GM10266 (cell line): ENCODE results near the gene ADCY4.

ENCODE experiments used
- DNase-seq: peaks from one replicate; pipeline ENCODE4 v3.0.0; 2012; ENCODE audit errors: extremely low spot score
- TF ChIP-seq, protein P1 (sequence below): IDR thresholded peaks from 2 replicates; pipeline ENCODE4 v1.5.1; 2012; ENCODE audit warnings: mild to moderate bottlenecking, low read depth; ENCODE audit not compliant: control insufficient read depth, insufficient read depth; ENCODE audit errors: missing control alignments

Gene ADCY4

DNA sequence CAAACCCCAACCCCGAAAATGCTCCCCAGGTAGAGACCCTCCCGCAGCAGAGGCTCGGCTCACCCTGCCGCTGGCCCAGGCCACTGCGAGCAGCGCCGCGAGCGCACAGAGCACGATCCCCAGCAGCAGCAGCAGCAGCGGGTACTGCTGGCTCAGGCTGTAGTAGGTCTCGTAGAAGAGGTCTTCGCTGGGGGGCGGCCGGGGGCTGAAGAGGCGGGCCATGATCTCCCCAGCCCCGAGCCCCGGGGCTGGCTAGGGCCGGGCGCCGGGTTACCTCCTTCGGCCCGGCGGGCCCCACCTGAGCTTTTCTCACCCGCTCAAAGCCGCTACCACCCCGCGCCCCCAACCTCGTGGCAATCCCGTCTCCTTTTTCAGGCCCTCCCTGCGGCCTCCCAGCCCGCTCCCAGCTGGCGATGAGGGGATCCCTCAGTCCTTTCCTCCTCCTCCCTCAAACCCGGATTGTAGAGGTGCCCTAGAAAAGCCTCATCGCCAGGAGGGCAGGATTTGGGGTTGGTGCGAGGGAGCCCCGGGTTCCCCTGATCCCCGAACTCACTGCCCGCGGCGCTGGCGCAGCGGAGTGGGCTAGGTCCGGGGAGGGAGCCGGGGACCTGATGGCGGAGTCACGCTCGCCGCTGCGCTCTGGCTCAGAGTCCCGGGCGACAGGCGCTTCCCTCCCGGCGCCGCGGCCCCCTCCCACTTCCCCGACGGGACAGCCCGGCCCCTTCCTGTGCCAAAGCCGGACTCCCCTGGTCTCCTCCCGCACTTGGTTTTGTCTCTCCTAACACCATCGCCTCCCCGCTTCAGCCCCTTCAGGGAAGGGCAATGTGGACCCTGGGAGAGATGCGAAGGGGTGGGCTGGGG lies at the start of gene ADCY4:
Gene ADCY4 (minus strand): TSS at position 641 of the 861 bp plus-strand sequence. CDS start 419 bp downstream, at position 222.
- TF ChIP-seq, protein P1, sequence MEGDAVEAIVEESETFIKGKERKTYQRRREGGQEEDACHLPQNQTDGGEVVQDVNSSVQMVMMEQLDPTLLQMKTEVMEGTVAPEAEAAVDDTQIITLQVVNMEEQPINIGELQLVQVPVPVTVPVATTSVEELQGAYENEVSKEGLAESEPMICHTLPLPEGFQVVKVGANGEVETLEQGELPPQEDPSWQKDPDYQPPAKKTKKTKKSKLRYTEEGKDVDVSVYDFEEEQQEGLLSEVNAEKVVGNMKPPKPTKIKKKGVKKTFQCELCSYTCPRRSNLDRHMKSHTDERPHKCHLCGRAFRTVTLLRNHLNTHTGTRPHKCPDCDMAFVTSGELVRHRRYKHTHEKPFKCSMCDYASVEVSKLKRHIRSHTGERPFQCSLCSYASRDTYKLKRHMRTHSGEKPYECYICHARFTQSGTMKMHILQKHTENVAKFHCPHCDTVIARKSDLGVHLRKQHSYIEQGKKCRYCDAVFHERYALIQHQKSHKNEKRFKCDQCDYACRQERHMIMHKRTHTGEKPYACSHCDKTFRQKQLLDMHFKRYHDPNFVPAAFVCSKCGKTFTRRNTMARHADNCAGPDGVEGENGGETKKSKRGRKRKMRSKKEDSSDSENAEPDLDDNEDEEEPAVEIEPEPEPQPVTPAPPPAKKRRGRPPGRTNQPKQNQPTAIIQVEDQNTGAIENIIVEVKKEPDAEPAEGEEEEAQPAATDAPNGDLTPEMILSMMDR: no peak
- DNase-seq: no peak

DNA sequence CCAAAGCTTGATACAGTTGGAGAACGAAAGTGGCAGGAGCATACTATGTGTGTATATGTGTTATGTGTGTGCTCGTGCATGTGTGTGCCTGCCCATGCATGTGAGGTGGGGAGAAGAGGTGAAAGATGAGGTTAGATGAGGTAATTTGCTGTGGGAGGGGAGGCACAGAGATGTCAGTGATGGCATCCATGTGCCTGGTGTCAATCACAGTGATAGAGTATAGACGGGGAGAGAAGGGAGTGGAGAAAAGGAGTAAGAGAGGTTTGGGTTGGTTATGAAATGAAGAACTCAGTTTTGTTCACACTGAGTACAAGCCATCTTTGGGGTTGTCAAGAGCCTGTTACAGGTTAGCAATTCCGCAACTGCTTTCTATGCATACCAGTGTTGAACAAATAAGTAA lies 49.3 kb upstream of the ADCY4 start:
- TF ChIP-seq, protein P1: no peak
- no peak for DNase-seq

DNA sequence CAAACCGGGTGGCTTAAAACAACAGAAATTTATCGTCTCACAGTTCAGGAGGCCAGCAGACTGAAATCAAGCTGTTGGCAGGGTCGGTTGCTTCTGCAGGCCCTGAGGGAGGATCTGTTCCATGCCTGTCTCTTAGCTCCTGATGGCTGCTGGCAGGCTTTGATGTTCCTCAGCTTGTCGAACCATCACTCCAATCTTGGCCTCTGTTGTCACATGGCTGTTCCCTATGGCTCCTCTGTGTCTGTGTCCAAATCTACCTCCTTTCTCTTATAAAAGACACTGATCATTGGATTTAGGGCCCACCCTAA lies 47.1 kb upstream of the ADCY4 start:
- TF ChIP-seq, protein P1: no peak
- DNase-seq: no peak

DNA sequence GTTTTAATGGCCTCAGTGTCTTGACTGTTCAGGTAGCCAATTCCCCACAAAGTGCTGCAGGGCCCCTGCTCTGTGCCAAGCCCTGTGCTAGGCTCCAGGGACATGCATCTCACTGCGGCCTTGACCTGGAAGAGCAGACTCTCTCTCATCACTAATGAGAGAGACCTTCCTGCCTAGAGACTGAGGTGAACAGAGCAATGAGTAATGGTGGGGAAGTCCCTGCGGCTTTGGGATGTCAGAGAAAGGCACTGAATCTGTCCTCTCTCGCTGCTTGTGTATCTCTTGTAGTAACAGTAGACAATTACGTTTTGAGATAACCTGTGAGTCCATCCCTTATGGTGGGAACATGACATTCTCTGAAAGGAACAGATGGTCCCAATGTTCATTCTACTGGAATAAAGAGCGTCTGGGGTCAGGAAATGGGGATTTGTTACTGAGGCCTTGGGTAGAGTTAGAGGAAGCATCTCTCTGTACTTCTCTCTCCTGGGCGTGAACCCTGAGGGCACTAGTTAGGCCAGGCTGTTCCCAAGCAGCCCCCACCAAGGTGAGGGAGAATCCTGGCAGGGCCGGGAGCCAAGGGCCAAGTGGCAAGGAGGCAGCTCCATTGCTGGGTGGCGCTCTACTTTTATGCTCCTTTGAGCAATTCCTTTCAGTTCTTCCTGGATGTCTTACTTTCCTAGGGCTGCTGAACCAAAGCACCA lies 46.6 kb upstream of the ADCY4 start:
- no peak for DNase-seq
- TF ChIP-seq, protein P1: no peak

DNA sequence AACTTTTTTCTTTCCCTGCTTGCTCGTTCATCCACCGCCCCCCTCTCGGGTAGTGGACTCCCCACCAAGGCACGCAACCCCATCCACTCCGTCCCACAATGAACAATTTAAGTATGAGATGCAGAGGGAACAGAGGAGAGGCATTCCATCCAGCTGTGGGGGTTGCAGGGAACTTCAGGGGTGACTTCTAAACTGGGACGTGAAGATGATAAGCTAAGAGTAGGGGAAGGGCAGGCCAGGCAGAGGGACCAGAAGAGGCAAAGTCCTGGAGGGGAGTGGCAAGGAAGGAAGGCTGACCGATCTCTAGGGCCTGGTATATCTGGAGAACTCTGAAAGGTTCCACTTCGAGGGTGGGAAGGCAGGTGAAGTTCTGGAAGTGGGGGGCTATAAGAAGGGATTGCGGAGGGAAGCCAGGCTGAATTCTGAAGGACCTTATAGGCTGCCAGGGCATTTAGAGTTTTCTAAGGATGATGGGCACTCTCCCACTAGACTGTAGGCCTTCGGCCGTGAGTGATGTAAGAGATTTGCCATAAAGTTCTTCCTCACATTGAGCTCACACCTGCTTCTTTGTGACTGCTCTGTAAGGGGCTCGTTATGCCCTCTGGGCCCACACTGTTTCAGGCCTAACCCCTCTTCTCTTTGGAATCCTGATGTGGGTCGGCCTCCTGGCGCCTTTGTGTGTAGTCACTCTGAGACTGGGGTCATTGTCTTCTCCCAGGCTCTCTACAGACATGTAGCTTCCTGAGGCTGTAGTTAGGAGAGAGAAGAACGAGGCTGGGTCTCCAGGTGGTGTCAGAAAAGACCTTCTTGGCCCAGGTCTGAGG lies 45.2 kb upstream of the ADCY4 start:
- TF ChIP-seq, protein P1: no peak
- DNase-seq: no peak

DNA sequence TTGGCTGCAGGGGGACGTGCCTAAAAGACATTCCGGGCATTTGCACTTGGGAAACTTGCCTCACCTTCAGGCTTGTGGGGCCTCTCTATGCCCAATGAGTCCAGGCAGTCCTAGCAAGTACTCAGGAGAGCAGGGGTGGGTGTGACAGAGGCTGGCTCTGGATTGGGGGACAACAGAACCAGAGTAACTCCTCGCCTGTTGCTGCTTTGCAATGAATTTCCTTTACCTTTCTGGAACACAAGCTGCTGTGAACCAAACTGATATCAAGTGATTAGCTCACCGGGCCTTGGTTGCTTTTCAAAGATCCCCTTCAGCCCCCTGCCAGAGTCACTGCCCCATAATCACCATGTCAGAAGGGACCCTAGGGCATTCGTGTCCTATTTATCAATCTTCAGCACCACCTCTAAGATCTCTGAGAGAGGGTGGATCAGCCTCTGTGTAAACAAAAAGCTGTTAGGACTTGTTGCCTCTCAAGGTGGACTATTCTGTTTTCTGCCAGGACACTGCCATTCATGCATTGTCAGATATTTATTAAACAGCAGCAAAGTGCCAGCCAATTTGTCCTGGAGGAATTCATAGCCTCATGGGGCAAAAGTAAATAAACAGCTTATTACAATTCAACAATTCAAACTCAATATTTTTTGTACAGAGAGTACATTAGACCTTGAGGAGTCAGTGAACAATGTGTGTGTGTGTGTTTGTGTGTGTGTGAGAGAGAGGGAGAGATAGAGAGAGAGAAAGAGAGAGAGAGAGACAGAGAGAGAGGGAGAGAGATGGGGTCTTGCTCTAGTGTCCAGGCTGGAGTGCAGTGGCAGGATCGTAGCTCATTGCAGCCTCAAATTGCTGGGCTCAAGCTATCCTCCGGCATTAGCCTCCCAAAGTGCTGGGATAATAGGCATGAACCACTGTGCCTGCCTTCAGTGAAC lies 44.4 kb upstream of the ADCY4 start:
- TF ChIP-seq, protein P1: no peak
- DNase-seq: no peak
